ENCODE measurements around the gene RBCK1. TPM values are rescaled to one million over a fixed set of nuclear protein-coding genes. Genes with fewer than 3 reads are reported as not detected.
A peak's percentile ranks its signal among the peaks of the same experiment; 100 is the strongest.

Gene RBCK1
- total and polyA plus RNA-seq, 9 of the 15 experiments (the other 6 are each of a cell fraction or from before 2014, with no cell fraction given): 5.9 to 59.3 (median 26.5) TPM

DNA sequence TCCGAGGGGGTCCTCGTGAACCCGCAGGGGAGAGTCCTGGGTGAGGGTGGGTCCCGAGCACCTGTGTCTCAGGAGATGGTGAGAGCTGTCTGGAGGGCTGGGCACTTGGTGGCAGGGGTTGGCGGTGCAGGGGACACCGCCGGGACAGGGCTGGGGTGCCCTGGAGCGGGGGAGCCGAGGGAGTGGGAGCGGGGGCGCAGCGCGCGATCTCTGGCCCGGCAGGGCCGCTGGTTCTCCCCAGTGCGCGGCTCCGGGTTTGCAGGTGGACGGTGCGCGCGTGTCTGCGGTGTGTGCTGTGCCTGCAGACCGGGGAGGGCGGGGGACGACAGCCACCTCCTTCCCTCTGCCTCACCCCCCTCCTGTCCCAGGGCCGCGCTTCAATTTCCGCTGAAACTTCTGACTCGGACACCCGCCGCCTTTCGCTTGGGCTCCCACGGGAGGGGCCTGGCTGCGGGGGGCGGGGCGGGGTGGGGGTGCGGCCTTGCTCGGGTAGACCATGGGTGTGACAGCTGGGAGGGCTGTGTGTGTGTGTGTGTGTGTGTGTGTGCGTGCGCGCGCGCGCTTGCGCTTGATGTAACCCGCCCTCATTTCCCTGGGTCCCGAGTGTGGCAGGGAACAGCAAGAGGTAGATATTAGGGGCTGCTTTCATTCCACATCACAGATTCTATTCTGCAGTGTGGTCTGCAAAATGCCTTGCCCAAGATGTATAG is 26.4 kb upstream of the RBCK1 start (continued):
- peak; percentile 71; the same call in 1 of the 2 replicates for TF ChIP-seq FOXP1 (CRISPR knock-in tag; IDR thresholded peaks at IDR 0.05)
- TF ChIP-seq BCOR (IDR thresholded peaks at IDR 0.05): no peak
- no peak for TF ChIP-seq SREBF2 (CRISPR knock-in tag; IDR thresholded peaks at IDR 0.05)
- peak in 1 of 2 experiments; percentile 69; a peak in 1 of 4 replicates for TF ChIP-seq HDAC1 (IDR thresholded peaks at IDR 0.05)
- peak; percentile 80 to 83 for TF ChIP-seq MAZ (CRISPR knock-in tag; conservative IDR thresholded peaks at IDR 0.05 in 1 of 2, IDR thresholded peaks at IDR 0.05 in 1 of 2)
- TF ChIP-seq ZBTB7A (IDR thresholded peaks at IDR 0.05; ENCODE audit: borderline replicate concordance, control insufficient read depth, low read depth, low read length): peak; percentile 20; the same call in 1 of the 2 replicates
- no peak for TF ChIP-seq PTRF (tag; IDR thresholded peaks at IDR 0.05)
- TF ChIP-seq RAD21 (CRISPR knock-in tag; conservative IDR thresholded peaks at IDR 0.05 in 1 of 2, IDR thresholded peaks at IDR 0.05 in 1 of 2): no peak
- peak; percentile 95 for TF ChIP-seq PRPF4 (IDR thresholded peaks at IDR 0.05; ENCODE audit: insufficient read depth, low read depth, low read length, poor library complexity, severe bottlenecking)
- TF ChIP-seq, protein P1, sequence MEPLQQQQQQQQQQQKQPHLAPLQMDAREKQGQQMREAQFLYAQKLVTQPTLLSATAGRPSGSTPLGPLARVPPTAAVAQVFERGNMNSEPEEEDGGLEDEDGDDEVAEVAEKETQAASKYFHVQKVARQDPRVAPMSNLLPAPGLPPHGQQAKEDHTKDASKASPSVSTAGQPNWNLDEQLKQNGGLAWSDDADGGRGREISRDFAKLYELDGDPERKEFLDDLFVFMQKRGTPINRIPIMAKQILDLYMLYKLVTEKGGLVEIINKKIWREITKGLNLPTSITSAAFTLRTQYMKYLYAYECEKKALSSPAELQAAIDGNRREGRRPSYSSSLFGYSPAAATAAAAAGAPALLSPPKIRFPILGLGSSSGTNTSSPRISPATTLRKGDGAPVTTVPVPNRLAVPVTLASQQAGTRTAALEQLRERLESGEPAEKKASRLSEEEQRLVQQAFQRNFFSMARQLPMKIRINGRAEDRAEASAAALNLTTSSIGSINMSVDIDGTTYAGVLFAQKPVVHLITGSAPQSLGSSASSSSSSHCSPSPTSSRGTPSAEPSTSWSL (CRISPR knock-in tag; IDR thresholded peaks at IDR 0.05; ENCODE audit: borderline replicate concordance): no peak
- TF ChIP-seq, protein P2, sequence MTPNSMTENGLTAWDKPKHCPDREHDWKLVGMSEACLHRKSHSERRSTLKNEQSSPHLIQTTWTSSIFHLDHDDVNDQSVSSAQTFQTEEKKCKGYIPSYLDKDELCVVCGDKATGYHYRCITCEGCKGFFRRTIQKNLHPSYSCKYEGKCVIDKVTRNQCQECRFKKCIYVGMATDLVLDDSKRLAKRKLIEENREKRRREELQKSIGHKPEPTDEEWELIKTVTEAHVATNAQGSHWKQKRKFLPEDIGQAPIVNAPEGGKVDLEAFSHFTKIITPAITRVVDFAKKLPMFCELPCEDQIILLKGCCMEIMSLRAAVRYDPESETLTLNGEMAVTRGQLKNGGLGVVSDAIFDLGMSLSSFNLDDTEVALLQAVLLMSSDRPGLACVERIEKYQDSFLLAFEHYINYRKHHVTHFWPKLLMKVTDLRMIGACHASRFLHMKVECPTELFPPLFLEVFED (CRISPR knock-in tag; conservative IDR thresholded peaks at IDR 0.05): peak; percentile 97
- no peak for TF ChIP-seq NUFIP1 (IDR thresholded peaks at IDR 0.05; ENCODE audit: partially characterized antibody)
- TF ChIP-seq ARID1B (IDR thresholded peaks at IDR 0.05): no peak; the same call in none of the 2 replicates
- TF ChIP-seq ZNF121 (CRISPR knock-in tag; conservative IDR thresholded peaks at IDR 0.05): no peak
- peak; percentile 97 for TF ChIP-seq CBX1 (IDR thresholded peaks at IDR 0.05; ENCODE audit: low read depth)
- TF ChIP-seq, protein P3, sequence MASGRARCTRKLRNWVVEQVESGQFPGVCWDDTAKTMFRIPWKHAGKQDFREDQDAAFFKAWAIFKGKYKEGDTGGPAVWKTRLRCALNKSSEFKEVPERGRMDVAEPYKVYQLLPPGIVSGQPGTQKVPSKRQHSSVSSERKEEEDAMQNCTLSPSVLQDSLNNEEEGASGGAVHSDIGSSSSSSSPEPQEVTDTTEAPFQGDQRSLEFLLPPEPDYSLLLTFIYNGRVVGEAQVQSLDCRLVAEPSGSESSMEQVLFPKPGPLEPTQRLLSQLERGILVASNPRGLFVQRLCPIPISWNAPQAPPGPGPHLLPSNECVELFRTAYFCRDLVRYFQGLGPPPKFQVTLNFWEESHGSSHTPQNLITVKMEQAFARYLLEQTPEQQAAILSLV (tag; IDR thresholded peaks at IDR 0.05): no peak
- no peak for TF ChIP-seq ZEB2 (IDR thresholded peaks at IDR 0.05)
- peak; percentile 25; the same call in 1 of the 2 replicates for TF ChIP-seq ATF7 (IDR thresholded peaks at IDR 0.05)
- TF ChIP-seq TCFL5 (CRISPR knock-in tag; conservative IDR thresholded peaks at IDR 0.05): no peak
- TF ChIP-seq, protein P4, sequence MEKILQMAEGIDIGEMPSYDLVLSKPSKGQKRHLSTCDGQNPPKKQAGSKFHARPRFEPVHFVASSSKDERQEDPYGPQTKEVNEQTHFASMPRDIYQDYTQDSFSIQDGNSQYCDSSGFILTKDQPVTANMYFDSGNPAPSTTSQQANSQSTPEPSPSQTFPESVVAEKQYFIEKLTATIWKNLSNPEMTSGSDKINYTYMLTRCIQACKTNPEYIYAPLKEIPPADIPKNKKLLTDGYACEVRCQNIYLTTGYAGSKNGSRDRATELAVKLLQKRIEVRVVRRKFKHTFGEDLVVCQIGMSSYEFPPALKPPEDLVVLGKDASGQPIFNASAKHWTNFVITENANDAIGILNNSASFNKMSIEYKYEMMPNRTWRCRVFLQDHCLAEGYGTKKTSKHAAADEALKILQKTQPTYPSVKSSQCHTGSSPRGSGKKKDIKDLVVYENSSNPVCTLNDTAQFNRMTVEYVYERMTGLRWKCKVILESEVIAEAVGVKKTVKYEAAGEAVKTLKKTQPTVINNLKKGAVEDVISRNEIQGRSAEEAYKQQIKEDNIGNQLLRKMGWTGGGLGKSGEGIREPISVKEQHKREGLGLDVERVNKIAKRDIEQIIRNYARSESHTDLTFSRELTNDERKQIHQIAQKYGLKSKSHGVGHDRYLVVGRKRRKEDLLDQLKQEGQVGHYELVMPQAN (IDR thresholded peaks at IDR 0.05; ENCODE audit: borderline replicate concordance): peak; percentile 33; the same call in 1 of the 2 replicates
- TF ChIP-seq, protein P5, sequence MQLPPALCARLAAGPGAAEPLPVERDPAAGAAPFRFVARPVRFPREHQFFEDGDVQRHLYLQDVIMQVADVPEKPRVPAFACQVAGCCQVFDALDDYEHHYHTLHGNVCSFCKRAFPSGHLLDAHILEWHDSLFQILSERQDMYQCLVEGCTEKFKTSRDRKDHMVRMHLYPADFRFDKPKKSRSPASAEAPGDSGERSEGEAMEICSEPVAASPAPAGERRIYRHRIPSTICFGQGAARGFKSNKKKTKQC (CRISPR knock-in tag; IDR thresholded peaks at IDR 0.05): 0 out of 2 replicates have a peak, but pooled peaks have one; percentile 63
- no peak for TF ChIP-seq DNMT1 (IDR thresholded peaks at IDR 0.05)
